ENCODE measurements around the gene ENTHD1. TPM values are rescaled to one million over a fixed set of nuclear protein-coding genes. Genes with fewer than 3 reads are reported as not detected.
A peak's percentile ranks its signal among the peaks of the same experiment; 100 is the strongest.

The ENTHD1 gene
- total and polyA plus RNA-seq, 10 of the 15 experiments (the other 5 are each of a cell fraction or from before 2014, with no cell fraction given), result 0.09 to 0.52 (median 0.21) TPM; not detected in 1

GRCh38 chr22:39806109-39806508, 87.5 kb downstream of the ENTHD1 start:
- no peaks in the 10 kb centered on the region for H3K27me3 ChIP-seq (replicated peaks in 1 of 2; ENCODE audit: control insufficient read depth in 2 of 2, insufficient read depth in 2 of 2, low read length in 1 of 2)
- DNase-seq (ENCODE audit: low read depth, low spot score), result no peak
- H3K27ac ChIP-seq (ENCODE audit: control insufficient read depth, insufficient read depth), result no peak overlapping the region
- H3K9me3 ChIP-seq (replicated peaks; ENCODE audit: control insufficient read depth, insufficient read depth, low read length), result no peaks in the 10 kb centered on the region; the same call in 2 of the 3 replicates
- no peak overlapping the region for H3K4me3 ChIP-seq
- no peaks in the 10 kb centered on the region for H3K79me2 ChIP-seq (ENCODE audit: control insufficient read depth, insufficient read depth, low read length)
- H3K4me2 ChIP-seq (ENCODE audit: control insufficient read depth, insufficient read depth), result no peak overlapping the region
- FAIRE-seq, result no peak
- no peak for ATAC-seq
- ChIA-PET RAD21 (ENCODE audit: unreplicated experiment) (interaction anchor here (0.7 kb wide), 1 partner anchor 219 kb away, joined by 3 read pairs; no protein-coding TSS in a partner anchor), POLR2A (interaction anchor here (1.0 kb wide), 1 partner anchor 25 kb away, joined by 3 read pairs; no protein-coding TSS in a partner anchor), SMC1A (ENCODE audit: uncharacterized antibody, unreplicated experiment) (interaction anchor here (0.7 to 1.5 kb wide), 4 partner anchors 8 to 53 kb away, joined by 3 read pairs; no protein-coding TSS in a partner anchor), CTCF (interaction anchor here (0.8 to 3.8 kb wide), 7 partner anchors 17 to 272 kb away, joined by 3 to 10 read pairs (median 3); no protein-coding TSS in a partner anchor)
- intact Hi-C loops (cut with micrococcal nuclease; ENCODE audit: unreplicated experiment) (no loop called here), in situ Hi-C loops (cut with MboI) (no loop called here)
- H4K20me1 ChIP-seq (ENCODE audit: control insufficient read depth, insufficient read depth), result no peaks in the 10 kb centered on the region
- no peak for TF ChIP-seq YBX1 (IDR thresholded peaks at IDR 0.05)
- TF ChIP-seq ZNF274 (IDR thresholded peaks at IDR 0.05; ENCODE audit: insufficient read depth, insufficient read length), result no peak
- TF ChIP-seq ZBTB40 (IDR thresholded peaks at IDR 0.05; ENCODE audit: borderline replicate concordance), result no peak
- no peak for TF ChIP-seq MEF2A (IDR thresholded peaks at IDR 0.05; ENCODE audit: insufficient read depth, low read depth, low read length)
- TF ChIP-seq SPI1 (IDR thresholded peaks at IDR 0.05; ENCODE audit: borderline replicate concordance, insufficient read depth, low read depth, low read length), result peak; percentile 21; the same call in 1 of the 2 replicates
- no peak for TF ChIP-seq TCF3 (IDR thresholded peaks at IDR 0.05; ENCODE audit: borderline replicate concordance, insufficient read depth, low read depth, low read length)
- H3K9ac ChIP-seq (ENCODE audit: control insufficient read depth, insufficient read depth, low read length), result no peak overlapping the region
- 32% methylated on average over 2 of the region's 2 CpGs for WGBS (ENCODE audit: insufficient coverage, insufficient replicate concordance, low lambda C conversion rate, missing lambda C conversion rate)
- no peak overlapping the region for H2AFZ ChIP-seq (ENCODE audit: control insufficient read depth, low read depth, low read length)
- H3K4me1 ChIP-seq (ENCODE audit: control insufficient read depth, insufficient read depth, low read length), result peaks cover 11% of the 10 kb centered on the region
- no peaks in the 10 kb centered on the region for H3K36me3 ChIP-seq (ENCODE audit: control insufficient read depth in 2 of 2, insufficient read depth in 2 of 2, low read length in 1 of 2)
- no TSS peak for BruUV-seq (replicated peaks)

Data from GM12878 (cell line).